GM06990 (cell line): ENCODE results near the gene LY9.

Experiments used
- DNase-seq: peaks from one replicate; pipeline ENCODE4 v3.0.0-alpha.2; 2011; ENCODE audit not compliant: insufficient read length; ENCODE audit errors: extremely low read depth
- H3K27me3 ChIP-seq: replicated peaks from 2 replicates; pipeline ENCODE4 v1.6.0; 2011; ENCODE audit warnings: low read length; ENCODE audit not compliant: control insufficient read depth, insufficient read depth
- H3K36me3 ChIP-seq: 2 replicates; pipeline ENCODE4 v1.5.1; 2011; ENCODE audit warnings: low read length; ENCODE audit not compliant: control insufficient read depth, insufficient read depth
- H3K4me3 ChIP-seq: replicated peaks from 2 replicates; pipeline ENCODE4 v1.5.1; 2011; ENCODE audit warnings: low read depth, mild to moderate bottlenecking, control low read depth, low read length
- CTCF ChIP-seq: IDR thresholded peaks from 2 replicates; pipeline ENCODE4 v1.5.1; 2011; ENCODE audit warnings: low read length, control low read depth, mild to moderate bottlenecking, inconsistent platforms; ENCODE audit not compliant: insufficient read depth, poor library complexity, severe bottlenecking

Gene LY9

GRCh38 chr1:160776178-160776577 lies 19.8 kb upstream of the LY9 start:
- H3K27me3 ChIP-seq = no peaks in the 10 kb centered on the region
- H3K36me3 ChIP-seq = no peaks in the 10 kb centered on the region
- DNase-seq = no peak
- TF ChIP-seq CTCF = no peak
- no peak overlapping the region for H3K4me3 ChIP-seq

GRCh38 chr1:160777486-160778089 lies 18.4 kb upstream of the LY9 start:
- no peaks in the 10 kb centered on the region for H3K27me3 ChIP-seq
- no peak overlapping the region for H3K4me3 ChIP-seq
- DNase-seq = peak; percentile 41
- H3K36me3 ChIP-seq = no peaks in the 10 kb centered on the region
- peak; percentile 79 for TF ChIP-seq CTCF

- H3K4me3 ChIP-seq = no peak overlapping the region
- H3K36me3 ChIP-seq = no peaks in the 10 kb centered on the region
- DNase-seq = no peak
- TF ChIP-seq CTCF = no peak
- no peaks in the 10 kb centered on the region for H3K27me3 ChIP-seq
Observed at GRCh38 chr1:160778976-160779375, 17.0 kb upstream of the LY9 start.

GRCh38 chr1:160779626-160780397 lies 16.2 kb upstream of the LY9 start:
- no peak for DNase-seq
- no peak overlapping the region for H3K4me3 ChIP-seq
- no peaks in the 10 kb centered on the region for H3K36me3 ChIP-seq
- no peaks in the 10 kb centered on the region for H3K27me3 ChIP-seq
- peak; percentile 81 for TF ChIP-seq CTCF

- no peak for DNase-seq
- Histone ChIP-seq H3K36me3 (no peaks in the 10 kb centered on the region), H3K27me3 (no peaks in the 10 kb centered on the region), H3K4me3 (no peak overlapping the region)
- no peak for TF ChIP-seq CTCF
Observed at GRCh38 chr1:160780398-160780755, 15.6 kb upstream of the LY9 start.
